Measurements from ENCODE around the gene HTR7.

Gene HTR7

GRCh38 chr10:90785782-90786181 lies 72.1 kb downstream of the HTR7 start:
- no peak overlapping the region for H3K4me2 ChIP-seq
- H3K9ac ChIP-seq, result no peak overlapping the region
- no peaks in the 10 kb centered on the region for H4K20me1 ChIP-seq (ENCODE audit: insufficient read depth)
- no peaks in the 10 kb centered on the region for H3K27me3 ChIP-seq (ENCODE audit: insufficient read depth, low read depth)
- H3K79me2 ChIP-seq (ENCODE audit: insufficient read depth, low read depth), result no peaks in the 10 kb centered on the region
- no peak overlapping the region for H3K27ac ChIP-seq
- TF ChIP-seq, protein P1, sequence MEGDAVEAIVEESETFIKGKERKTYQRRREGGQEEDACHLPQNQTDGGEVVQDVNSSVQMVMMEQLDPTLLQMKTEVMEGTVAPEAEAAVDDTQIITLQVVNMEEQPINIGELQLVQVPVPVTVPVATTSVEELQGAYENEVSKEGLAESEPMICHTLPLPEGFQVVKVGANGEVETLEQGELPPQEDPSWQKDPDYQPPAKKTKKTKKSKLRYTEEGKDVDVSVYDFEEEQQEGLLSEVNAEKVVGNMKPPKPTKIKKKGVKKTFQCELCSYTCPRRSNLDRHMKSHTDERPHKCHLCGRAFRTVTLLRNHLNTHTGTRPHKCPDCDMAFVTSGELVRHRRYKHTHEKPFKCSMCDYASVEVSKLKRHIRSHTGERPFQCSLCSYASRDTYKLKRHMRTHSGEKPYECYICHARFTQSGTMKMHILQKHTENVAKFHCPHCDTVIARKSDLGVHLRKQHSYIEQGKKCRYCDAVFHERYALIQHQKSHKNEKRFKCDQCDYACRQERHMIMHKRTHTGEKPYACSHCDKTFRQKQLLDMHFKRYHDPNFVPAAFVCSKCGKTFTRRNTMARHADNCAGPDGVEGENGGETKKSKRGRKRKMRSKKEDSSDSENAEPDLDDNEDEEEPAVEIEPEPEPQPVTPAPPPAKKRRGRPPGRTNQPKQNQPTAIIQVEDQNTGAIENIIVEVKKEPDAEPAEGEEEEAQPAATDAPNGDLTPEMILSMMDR (conservative IDR thresholded peaks at IDR 0.05; ENCODE audit: low read depth, low read length), result no peak
- H3K4me1 ChIP-seq (ENCODE audit: low read depth, poor library complexity, severe bottlenecking), result peaks cover 12% of the 10 kb centered on the region
- no peaks in the 10 kb centered on the region for H3K36me3 ChIP-seq (ENCODE audit: insufficient read depth)
- H2AFZ ChIP-seq (ENCODE audit: low read depth), result no peak overlapping the region
- H3K4me3 ChIP-seq (IDR thresholded peaks at IDR 0.05; ENCODE audit: insufficient read depth, low read depth, low read length), result no peak overlapping the region

GRCh38 chr10:90784771-90785170 lies 73.1 kb downstream of the HTR7 start:
- Histone ChIP-seq H3K27ac (no peak overlapping the region), H3K36me3 (ENCODE audit: insufficient read depth) (no peaks in the 10 kb centered on the region), H4K20me1 (ENCODE audit: insufficient read depth) (no peaks in the 10 kb centered on the region), H2AFZ (ENCODE audit: low read depth) (no peak overlapping the region), H3K79me2 (ENCODE audit: insufficient read depth, low read depth) (no peaks in the 10 kb centered on the region), H3K4me1 (ENCODE audit: low read depth, poor library complexity, severe bottlenecking) (peaks cover 12% of the 10 kb centered on the region), H3K4me3 (IDR thresholded peaks at IDR 0.05; ENCODE audit: insufficient read depth, low read depth, low read length) (no peak overlapping the region), H3K9ac (no peak overlapping the region), H3K27me3 (ENCODE audit: insufficient read depth, low read depth) (no peaks in the 10 kb centered on the region), H3K4me2 (no peak overlapping the region)
- TF ChIP-seq, protein P1 (conservative IDR thresholded peaks at IDR 0.05; ENCODE audit: low read depth, low read length), result no peak

DNA sequence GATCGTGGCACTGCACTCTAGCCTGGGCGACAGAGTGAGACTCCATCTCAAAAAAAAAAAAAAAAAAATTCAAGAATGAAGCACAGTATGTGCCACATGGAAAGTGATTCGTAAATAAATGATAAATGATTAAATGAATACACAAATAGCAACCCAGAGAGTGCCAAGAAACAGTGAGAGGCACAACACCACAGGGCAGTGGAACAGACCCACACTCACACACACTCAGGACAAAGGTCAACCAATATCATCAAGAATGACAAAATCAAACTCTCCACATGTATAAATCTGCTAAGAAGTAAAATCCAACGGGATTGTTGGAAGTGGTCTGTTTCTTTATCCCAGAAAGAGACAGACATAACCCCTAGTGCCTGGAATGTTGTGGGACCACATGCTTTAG lies 77.4 kb downstream of the HTR7 start:
- Histone ChIP-seq H3K4me2 (no peak overlapping the region), H2AFZ (ENCODE audit: low read depth) (no peak overlapping the region), H3K79me2 (ENCODE audit: insufficient read depth, low read depth) (no peaks in the 10 kb centered on the region)

GRCh38 chr10:90779548-90779947 lies 78.3 kb downstream of the HTR7 start:
- no peaks in the 10 kb centered on the region for H4K20me1 ChIP-seq (ENCODE audit: insufficient read depth)
- no peak overlapping the region for H2AFZ ChIP-seq (ENCODE audit: low read depth)
- no peaks in the 10 kb centered on the region for H3K4me1 ChIP-seq (ENCODE audit: low read depth, poor library complexity, severe bottlenecking)
- no peaks in the 10 kb centered on the region for H3K27me3 ChIP-seq (ENCODE audit: insufficient read depth, low read depth)
- H3K36me3 ChIP-seq (ENCODE audit: insufficient read depth), result no peaks in the 10 kb centered on the region
- TF ChIP-seq, protein P1 (conservative IDR thresholded peaks at IDR 0.05; ENCODE audit: low read depth, low read length), result 0 out of 2 replicates have a peak, but pooled peaks have one; percentile 17
- H3K9ac ChIP-seq, result no peak overlapping the region
- no peaks in the 10 kb centered on the region for H3K79me2 ChIP-seq (ENCODE audit: insufficient read depth, low read depth)
- no peak overlapping the region for H3K27ac ChIP-seq
- H3K4me3 ChIP-seq (IDR thresholded peaks at IDR 0.05; ENCODE audit: insufficient read depth, low read depth, low read length), result no peak overlapping the region
- no peak overlapping the region for H3K4me2 ChIP-seq

More for the DNA sequence above, 77.4 kb downstream of the HTR7 start:
- TF ChIP-seq, protein P1 (conservative IDR thresholded peaks at IDR 0.05; ENCODE audit: low read depth, low read length), result no peak
- Histone ChIP-seq H3K4me1 (ENCODE audit: low read depth, poor library complexity, severe bottlenecking) (no peaks in the 10 kb centered on the region), H3K36me3 (ENCODE audit: insufficient read depth) (no peaks in the 10 kb centered on the region), H3K4me3 (IDR thresholded peaks at IDR 0.05; ENCODE audit: insufficient read depth, low read depth, low read length) (no peak overlapping the region), H4K20me1 (ENCODE audit: insufficient read depth) (no peaks in the 10 kb centered on the region), H3K9ac (no peak overlapping the region), H3K27ac (no peak overlapping the region), H3K27me3 (ENCODE audit: insufficient read depth, low read depth) (no peaks in the 10 kb centered on the region)
